HEK293T (cell line): Measurements from ENCODE around the gene NR2C2.

Source experiments
- CTCF ChIA-PET: fragments of 350-600 bp; formaldehyde crosslinking; extraction: SDS; loops from one replicate; lab custom pipeline; 2021; ENCODE audit warnings: antibody characterized with exemption, inconsistent platforms; lab: Yijun Ruan, JAX
- POLR2A ChIA-PET: fragments of 350-600 bp; formaldehyde crosslinking; extraction: SDS; loops from one replicate; lab custom pipeline; 2020; ENCODE audit warnings: antibody characterized with exemption, inconsistent platforms; lab: Yijun Ruan, JAX
- DNase-seq: peaks from one replicate; pipeline ENCODE4 v3.0.0; 2012; ENCODE audit warnings: mixed read lengths; ENCODE audit errors: extremely low spot score
- ARNT ChIP-seq: fragments of 450-650 bp; IDR thresholded peaks from 2 replicates; pipeline ENCODE4 v1.6.1; 2017; ENCODE audit warnings: mild to moderate bottlenecking
- BHLHE40 ChIP-seq: fragments of 450-650 bp; IDR thresholded peaks from 2 replicates; pipeline ENCODE4 v1.6.1; 2016; ENCODE audit warnings: mild to moderate bottlenecking, moderate library complexity, borderline replicate concordance
- CTBP1 ChIP-seq: fragments of 450-650 bp; IDR thresholded peaks from 2 replicates; pipeline ENCODE4 v1.6.1; 2016; ENCODE audit warnings: borderline replicate concordance
- ELF4 ChIP-seq: fragments of 450-650 bp; IDR thresholded peaks from 2 replicates; pipeline ENCODE4 v1.6.1; 2017; ENCODE audit warnings: antibody characterized with exemption
- FOXA1 ChIP-seq: fragments of 450-650 bp; IDR thresholded peaks from 2 replicates; pipeline ENCODE4 v1.6.1; 2016; ENCODE audit warnings: mild to moderate bottlenecking
- FOXK2 ChIP-seq: fragments of 450-650 bp; IDR thresholded peaks from 2 replicates; pipeline ENCODE4 v1.6.1; 2016; ENCODE audit warnings: mild to moderate bottlenecking
- FOXM1 ChIP-seq: fragments of 450-650 bp; IDR thresholded peaks from 2 replicates; pipeline ENCODE4 v1.6.1; 2017; ENCODE audit warnings: mild to moderate bottlenecking, borderline replicate concordance
- HDGF ChIP-seq: fragments of 450-650 bp; IDR thresholded peaks from 2 replicates; pipeline ENCODE4 v1.6.1; 2017; ENCODE audit warnings: antibody characterized with exemption, borderline replicate concordance
- L3MBTL2 ChIP-seq: fragments of 450-650 bp; conservative IDR thresholded peaks from 2 replicates; pipeline ENCODE4 v1.6.1; 2016; ENCODE audit warnings: mild to moderate bottlenecking
- LEF1 ChIP-seq: fragments of 450-650 bp; IDR thresholded peaks from 2 replicates; pipeline ENCODE4 v1.6.1; 2017; ENCODE audit warnings: mild to moderate bottlenecking, borderline replicate concordance
- NFRKB ChIP-seq: fragments of 450-650 bp; IDR thresholded peaks from 2 replicates; pipeline ENCODE4 v1.6.1; 2016; ENCODE audit warnings: mild to moderate bottlenecking, moderate library complexity
- PKNOX1 ChIP-seq: fragments of 450-650 bp; IDR thresholded peaks from 2 replicates; pipeline ENCODE4 v1.6.1; 2016
- SP1 ChIP-seq: fragments of 450-650 bp; IDR thresholded peaks from 2 replicates; pipeline ENCODE4 v1.6.1; 2017
- SUZ12 ChIP-seq: fragments of 450-650 bp; IDR thresholded peaks from 2 replicates; pipeline ENCODE4 v1.6.1; 2016; ENCODE audit warnings: mild to moderate bottlenecking
- TARDBP ChIP-seq: fragments of 450-650 bp; IDR thresholded peaks from 2 replicates; pipeline ENCODE4 v1.6.1; 2016
- ZNF384 ChIP-seq: fragments of 450-650 bp; IDR thresholded peaks from 2 replicates; pipeline ENCODE4 v1.6.1; 2016

Gene NR2C2

GRCh38 chr3:14957153-14957552, 9.8 kb downstream of the NR2C2 start:
- TF ChIP-seq FOXK2 (no peak), FOXA1 (no peak), SUZ12 (no peak), NFRKB (no peak), HDGF (no peak), L3MBTL2 (no peak), ELF4 (no peak), PKNOX1 (peak; percentile 15; the same call in 1 of the 2 replicates)
- POLR2A ChIA-PET = interaction anchor here (0.7 kb wide), 1 partner anchor 10 kb away, joined by 3 read pairs; the partner anchor contains the start of gene NR2C2
- CTCF ChIA-PET = no interaction called here
- DNase-seq = no peak

- ChIA-PET POLR2A (no interaction called here), CTCF (no interaction called here)
- TF ChIP-seq HDGF = no peak
- no peak for DNase-seq
Observed at GRCh38 chr3:14957925-14958324, 10.5 kb downstream of the NR2C2 start.

- ChIA-PET CTCF (no interaction called here), POLR2A (no interaction called here)
- no peak for DNase-seq
- TF ChIP-seq BHLHE40 (no peak), L3MBTL2 (no peak), NFRKB (no peak), FOXA1 (no peak)
Observed at GRCh38 chr3:14959359-14959943, 12.1 kb downstream of the NR2C2 start.

GRCh38 chr3:14962762-14963161, 15.4 kb downstream of the NR2C2 start:
- no peak for TF ChIP-seq ZNF384
- POLR2A ChIA-PET = no interaction called here
- DNase-seq = no peak
- CTCF ChIA-PET = no interaction called here

- ChIA-PET POLR2A (no interaction called here), CTCF (no interaction called here)
- TF ChIP-seq SUZ12 (no peak), L3MBTL2 (no peak), FOXK2 (no peak), FOXM1 (no peak), SP1 (no peak)
Observed at GRCh38 chr3:14967285-14967684, 19.9 kb downstream of the NR2C2 start.

GRCh38 chr3:14969671-14970070, 22.3 kb downstream of the NR2C2 start:
- no peak for DNase-seq
- TF ChIP-seq ELF4 = no peak
- no peak for TF ChIP-seq CTBP1
- no peak for TF ChIP-seq ARNT
- TF ChIP-seq SUZ12 = no peak
- no peak for TF ChIP-seq HDGF
- TF ChIP-seq L3MBTL2 = no peak
- no peak for TF ChIP-seq TARDBP
- no peak for TF ChIP-seq FOXM1
- no peak for TF ChIP-seq PKNOX1
- TF ChIP-seq BHLHE40 = no peak
- TF ChIP-seq ZNF384 = no peak
- TF ChIP-seq NFRKB = no peak
- TF ChIP-seq LEF1 = no peak
- TF ChIP-seq SP1 = no peak
- no peak for TF ChIP-seq FOXK2
- no peak for TF ChIP-seq FOXA1
- ChIA-PET POLR2A (no interaction called here), CTCF (no interaction called here)

More at GRCh38 chr3:14967285-14967684, 19.9 kb downstream of the NR2C2 start:
- DNase-seq = no peak

GRCh38 chr3:14976317-14976716, 28.9 kb downstream of the NR2C2 start:
- ChIA-PET POLR2A (no interaction called here), CTCF (no interaction called here)
- no peak for DNase-seq

More at GRCh38 chr3:14976317-14976716, 28.9 kb downstream of the NR2C2 start:
- TF ChIP-seq LEF1 (no peak), L3MBTL2 (no peak), PKNOX1 (no peak; the same call in 1 of the 2 replicates), HDGF (no peak), CTBP1 (no peak), FOXK2 (no peak), SP1 (no peak), FOXM1 (no peak), BHLHE40 (no peak)
